WTC11 (cell line): Measurements from ENCODE around the gene IFT122.

ENCODE experiments used
- ATF6 ChIP-seq: sonication (generic); formaldehyde crosslinking; IDR thresholded peaks from 2 replicates; pipeline ENCODE4 v1.8.1; 2023; ENCODE audit warnings: mild to moderate bottlenecking, missing genetic modification reagents
- CTCF ChIP-seq: fragments of 200-600 bp; IDR thresholded peaks from 2 replicates; pipeline ENCODE4 v1.8.0; 2022; ENCODE audit warnings: antibody characterized with exemption
- E2F4 ChIP-seq: sonication (generic); formaldehyde crosslinking; IDR thresholded peaks from 2 replicates; pipeline ENCODE4 v1.8.1; 2022; ENCODE audit warnings: low read depth, mild to moderate bottlenecking, moderate library complexity, missing genetic modification reagents, borderline replicate concordance
- IRF2 ChIP-seq: sonication (generic); formaldehyde crosslinking; IDR thresholded peaks from 2 replicates; pipeline ENCODE4 v1.8.0; 2022; ENCODE audit warnings: low read depth, missing genetic modification reagents, borderline replicate concordance
- NFYB ChIP-seq: sonication (generic); formaldehyde crosslinking; conservative IDR thresholded peaks from 2 replicates; pipeline ENCODE4 v1.8.0; 2022; ENCODE audit warnings: low read depth, missing genetic modification reagents
- SMAD4 ChIP-seq: sonication (generic); formaldehyde crosslinking; IDR thresholded peaks from 2 replicates; pipeline ENCODE4 v1.8.0; 2022; ENCODE audit warnings: mild to moderate bottlenecking, missing genetic modification reagents
- TCF7 ChIP-seq: sonication (generic); formaldehyde crosslinking; IDR thresholded peaks from 2 replicates; pipeline ENCODE4 v1.8.0; 2022; ENCODE audit warnings: mild to moderate bottlenecking, low read depth, missing genetic modification reagents, moderate library complexity
- TEAD4 ChIP-seq: sonication (generic); formaldehyde crosslinking; IDR thresholded peaks from 2 replicates; pipeline ENCODE4 v1.8.0; 2022; ENCODE audit warnings: mild to moderate bottlenecking, missing genetic modification reagents

- TF ChIP-seq E2F4 (no peak), IRF2 (CRISPR knock-in tag) (no peak), TCF7 (CRISPR knock-in tag) (no peak), CTCF (no peak), SMAD4 (CRISPR knock-in tag) (no peak), ATF6 (no peak), NFYB (CRISPR knock-in tag) (no peak), TEAD4 (no peak)
Measured at GRCh38 chr3:129542747-129543146, 102.7 kb downstream of the IFT122 start.
